Left lung (tissue), 10 donors: ENCODE data around the gene PCNT. TPM values are rescaled to one million over a fixed set of nuclear protein-coding genes. Genes with fewer than 3 reads are reported as not detected.

ENCODE experiments used
- ATAC-seq: fragments of 200-7000 bp; cut with Tn5 transposase; one replicate; pipeline ENCODE4 v1.9.1; 2020; ENCODE audit warnings: moderate library complexity
- DNase-seq, 4 donors: peaks; one replicate each; pipeline ENCODE4 v3.0.0-alpha.2; 2013 to 2020
- H3K27ac ChIP-seq, 2 donors: fragments of 200-600 bp; sonication (generic) in 1 of 2; one replicate each; pipeline versions ENCODE4 v1.5.0 to v1.8.0; 2020 to 2021
- H3K27me3 ChIP-seq, 2 donors: fragments of 200-600 bp; sonication (generic) in 1 of 2; one replicate each; pipeline versions ENCODE4 v1.5.0 to v1.8.0; 2020 to 2021
- H3K36me3 ChIP-seq, 2 donors: fragments of 200-600 bp; sonication (generic) in 1 of 2; one replicate each; pipeline versions ENCODE4 v1.5.0 to v1.8.0; 2020 to 2021
- H3K4me1 ChIP-seq, 2 donors: fragments of 200-600 bp; one replicate each; pipeline ENCODE4 v1.8.0; 2021
- H3K4me3 ChIP-seq, 2 donors: fragments of 200-600 bp; sonication (generic) in 1 of 2; one replicate each; pipeline versions ENCODE4 v1.5.0 to v1.8.0; 2020 to 2021; ENCODE audit warnings: mild to moderate bottlenecking in 1 of 2
- H3K9me3 ChIP-seq, 2 donors: fragments of 200-600 bp; sonication (generic) in 1 of 2; one replicate each; pipeline versions ENCODE4 v1.5.0 to v1.8.0; 2020 to 2021
- intact Hi-C, 2 donors: fragments of 100-400 bp; cut with DNase I; formaldehyde crosslinking; loops; one replicate each; pipeline versions ENCODE4 v1.11.2 to v1.14.2; 2022
- polyA plus RNA-seq, 6 donors: library from polyadenylated mRNA; unstranded; fragments of 120-200 nt; gene quantifications; one replicate each; pipeline ENCODE4 v1.2.1, GENCODE V29; 2013; ENCODE audit not compliant: insufficient read length in 6 of 6
- total RNA-seq, 2 donors: library from RNA; stranded (reverse); fragmentation: NEBNext Ultra II Directional; extraction: Animal tissue kit (Norgen Biotek cat#: 25700); gene quantifications; one replicate each; pipeline ENCODE4 v1.2.1, GENCODE V29; 2021
- TF ChIP-seq, protein P1 (sequence below), 2 donors: fragments of 200-600 bp; sonication (generic) in 1 of 2; IDR thresholded peaks; one replicate each; pipeline versions ENCODE4 v1.5.0 to v1.8.0; 2021; ENCODE audit warnings: antibody characterized with exemption in 2 of 2
- donor health status: DM: no; HTN: yes; CAD: no.
- donor health status: DM: no; HTN: no; CAD: no.

The PCNT gene
- total and polyA plus RNA-seq, 8 donors: 25.7 to 35.4 (median 32.4) TPM

DNA sequence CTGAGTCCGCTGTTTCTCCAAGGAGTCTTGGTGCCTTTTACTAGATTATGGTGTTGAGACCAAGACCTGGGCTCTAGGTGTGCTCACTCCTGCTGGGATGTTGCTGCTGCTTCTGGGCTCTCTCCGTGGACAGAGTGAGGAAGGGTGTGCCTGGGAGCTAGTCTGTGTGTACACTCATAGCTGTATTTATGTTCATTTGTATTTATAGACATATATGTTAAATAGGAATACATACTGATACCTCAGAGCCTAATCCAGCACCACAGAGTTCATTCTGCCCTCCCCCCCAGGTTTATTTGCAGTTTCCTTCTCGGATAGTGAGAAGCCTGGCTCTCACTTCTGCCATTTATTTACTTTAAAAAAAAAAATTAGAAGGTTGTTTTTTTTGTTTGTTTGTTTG, 12.6 kb downstream of the PCNT start:
- DNase-seq: no peak
- H3K27me3 ChIP-seq: no peaks in the 10 kb centered on the region
- TF ChIP-seq, protein P1, sequence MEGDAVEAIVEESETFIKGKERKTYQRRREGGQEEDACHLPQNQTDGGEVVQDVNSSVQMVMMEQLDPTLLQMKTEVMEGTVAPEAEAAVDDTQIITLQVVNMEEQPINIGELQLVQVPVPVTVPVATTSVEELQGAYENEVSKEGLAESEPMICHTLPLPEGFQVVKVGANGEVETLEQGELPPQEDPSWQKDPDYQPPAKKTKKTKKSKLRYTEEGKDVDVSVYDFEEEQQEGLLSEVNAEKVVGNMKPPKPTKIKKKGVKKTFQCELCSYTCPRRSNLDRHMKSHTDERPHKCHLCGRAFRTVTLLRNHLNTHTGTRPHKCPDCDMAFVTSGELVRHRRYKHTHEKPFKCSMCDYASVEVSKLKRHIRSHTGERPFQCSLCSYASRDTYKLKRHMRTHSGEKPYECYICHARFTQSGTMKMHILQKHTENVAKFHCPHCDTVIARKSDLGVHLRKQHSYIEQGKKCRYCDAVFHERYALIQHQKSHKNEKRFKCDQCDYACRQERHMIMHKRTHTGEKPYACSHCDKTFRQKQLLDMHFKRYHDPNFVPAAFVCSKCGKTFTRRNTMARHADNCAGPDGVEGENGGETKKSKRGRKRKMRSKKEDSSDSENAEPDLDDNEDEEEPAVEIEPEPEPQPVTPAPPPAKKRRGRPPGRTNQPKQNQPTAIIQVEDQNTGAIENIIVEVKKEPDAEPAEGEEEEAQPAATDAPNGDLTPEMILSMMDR (IDR thresholded peaks at IDR 0.05): no peak

DNA sequence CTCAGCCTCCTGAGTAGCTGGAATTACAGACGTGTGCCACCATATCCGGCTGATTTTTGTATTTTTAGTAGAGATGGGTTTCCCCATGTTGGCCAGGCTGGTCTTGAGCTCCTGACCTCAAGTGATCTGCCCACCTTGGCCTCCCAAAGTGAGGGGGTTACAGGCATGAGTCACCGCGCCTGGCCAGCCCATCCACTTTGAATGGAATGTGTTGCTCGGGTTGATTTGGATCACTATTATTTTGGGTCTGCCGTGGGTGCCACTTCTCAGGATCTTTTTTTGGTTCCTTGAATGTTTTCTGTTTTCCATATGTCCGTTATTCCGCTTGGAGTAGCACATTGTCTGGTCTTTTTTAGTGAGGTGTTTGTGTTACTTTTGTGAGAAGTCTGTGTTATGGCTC, 17.0 kb downstream of the PCNT start:
- peak in 1 of 4 donors; percentile 16 for DNase-seq
- TF ChIP-seq, protein P1 (IDR thresholded peaks at IDR 0.05): no peak

More for the DNA sequence above, 12.6 kb downstream of the PCNT start:
- H3K4me3 ChIP-seq: no peak overlapping the region
- ATAC-seq: no peak
- peaks cover 0 to 74% of the 10 kb centered on the region in 2 donors for H3K36me3 ChIP-seq
- H3K9me3 ChIP-seq: no peaks in the 10 kb centered on the region
- intact Hi-C loops: no loop called here
- no peak overlapping the region for H3K27ac ChIP-seq
- no peaks in the 10 kb centered on the region for H3K4me1 ChIP-seq

DNA sequence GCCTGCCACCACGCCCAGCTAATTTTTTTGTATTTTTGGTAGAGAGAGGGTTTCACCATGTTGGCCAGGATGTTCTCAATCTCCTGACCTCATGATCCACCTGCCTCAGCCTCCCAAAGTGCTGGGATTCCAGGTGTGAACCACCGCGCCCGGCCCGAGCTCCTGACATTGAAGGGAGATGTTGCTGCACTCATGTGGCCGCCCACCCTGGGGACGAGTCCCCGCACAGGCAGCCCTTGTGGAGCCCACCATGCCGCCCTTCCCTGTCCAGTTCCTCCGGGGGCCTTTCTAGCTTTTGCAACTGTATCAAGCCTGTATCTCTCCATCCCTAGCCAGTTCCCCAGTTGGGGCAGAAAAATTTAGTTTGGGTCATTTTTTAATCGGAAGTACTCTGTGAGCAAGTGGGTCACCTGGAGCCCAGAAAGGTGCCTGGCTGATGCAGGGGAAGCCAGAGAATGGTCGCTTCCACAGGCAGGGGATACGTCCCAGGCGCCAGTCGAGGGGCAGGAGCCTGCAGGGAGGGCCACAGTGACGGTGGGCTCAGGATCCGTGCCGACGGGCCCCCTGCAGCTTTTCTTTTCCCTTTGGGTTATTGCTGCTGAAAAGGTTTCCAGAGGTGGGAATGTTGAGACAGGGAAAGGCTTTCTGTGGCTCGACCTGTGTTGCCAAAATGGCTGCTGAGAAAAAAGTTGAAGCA, 20.4 kb downstream of the PCNT start:
- Histone ChIP-seq H3K4me3 (no peak overlapping the region), H3K9me3 (no peaks in the 10 kb centered on the region), H3K27me3 (no peaks in the 10 kb centered on the region), H3K27ac (no peak overlapping the region), H3K36me3 (peaks cover 0 to 59% of the 10 kb centered on the region in 2 donors), H3K4me1 (no peaks in the 10 kb centered on the region)
- intact Hi-C loops: no loop called here
- TF ChIP-seq, protein P1 (IDR thresholded peaks at IDR 0.05): no peak
- DNase-seq (peak in 1 of 4 donors; percentile 60), ATAC-seq (no peak)

More for the DNA sequence above, 17.0 kb downstream of the PCNT start:
- ATAC-seq: no peak
- Histone ChIP-seq H3K4me3 (no peak overlapping the region), H3K36me3 (peaks cover 0 to 59% of the 10 kb centered on the region in 2 donors), H3K9me3 (no peaks in the 10 kb centered on the region), H3K4me1 (no peaks in the 10 kb centered on the region), H3K27ac (no peak overlapping the region), H3K27me3 (no peaks in the 10 kb centered on the region)
- intact Hi-C loops: no loop called here

DNA sequence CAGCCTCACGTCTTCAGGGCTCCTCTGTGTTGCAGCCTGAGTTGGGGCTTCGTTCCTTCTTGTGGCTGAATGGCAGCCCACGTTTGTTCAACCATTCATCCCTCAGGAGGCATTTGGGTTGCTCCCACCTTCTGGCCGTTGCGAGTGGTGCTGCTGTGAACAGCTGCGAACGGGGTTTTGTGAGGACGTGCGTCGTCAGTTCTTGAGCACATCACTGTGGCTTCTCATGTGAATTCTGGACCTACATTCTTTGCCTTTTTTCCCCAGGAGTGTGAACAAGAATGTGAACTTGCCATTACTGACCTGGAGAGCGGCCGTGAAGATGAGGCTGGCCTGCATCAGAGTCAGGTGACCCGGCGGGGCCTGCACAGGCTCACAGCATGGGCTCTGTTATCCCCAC, 21.9 kb downstream of the PCNT start:
- DNase-seq: no peak
- H3K36me3 ChIP-seq: peaks cover 0 to 65% of the 10 kb centered on the region in 2 donors

More for the DNA sequence above, 21.9 kb downstream of the PCNT start:
- H3K4me3 ChIP-seq: no peak overlapping the region
- ATAC-seq: no peak
- no peaks in the 10 kb centered on the region for H3K27me3 ChIP-seq
- H3K27ac ChIP-seq: no peak overlapping the region
- TF ChIP-seq, protein P1 (IDR thresholded peaks at IDR 0.05): no peak
- H3K4me1 ChIP-seq: no peaks in the 10 kb centered on the region
- intact Hi-C loops: no loop called here
- H3K9me3 ChIP-seq: no peaks in the 10 kb centered on the region
